HG03196 (cell line): ENCODE data around the gene DDX42.
"Not testable (repeated sequence)": the region's sequence is repeated elsewhere in the genome, so short reads cannot be mapped to it uniquely, and the experiment has no call there.

Source experiments
- ATAC-seq: cut with Tn5 transposase; IDR thresholded peaks from one replicate; pipeline ENCODE4 v1.9.1; 2021; ENCODE audit not compliant: unreplicated experiment

The DDX42 gene

GRCh38 chr17:63780507-63780906, 6.5 kb downstream of the DDX42 start:
- ATAC-seq: no peak

- ATAC-seq: no peak
Observed at GRCh38 chr17:63780928-63781327, 7.0 kb downstream of the DDX42 start.

- no peak for ATAC-seq
Observed at GRCh38 chr17:63783522-63783921, 9.6 kb downstream of the DDX42 start.

GRCh38 chr17:63785556-63785955, 11.6 kb downstream of the DDX42 start:
- no peak for ATAC-seq

- ATAC-seq: no peak
Observed at GRCh38 chr17:63786117-63786516, 12.1 kb downstream of the DDX42 start.

GRCh38 chr17:63786971-63787711, 13.2 kb downstream of the DDX42 start:
- ATAC-seq: no peak

GRCh38 chr17:63790057-63790456, 16.1 kb downstream of the DDX42 start:
- ATAC-seq: no peak

GRCh38 chr17:63792055-63792729, 18.2 kb downstream of the DDX42 start:
- no peak for ATAC-seq

- ATAC-seq: not testable (repeated sequence)
Observed at GRCh38 chr17:63796375-63796774, 22.4 kb downstream of the DDX42 start.

- no peak for ATAC-seq
Observed at GRCh38 chr17:63798572-63799106, 24.7 kb downstream of the DDX42 start.

GRCh38 chr17:63800783-63801182, 26.8 kb downstream of the DDX42 start:
- no peak for ATAC-seq

- no peak for ATAC-seq
Observed at GRCh38 chr17:63804328-63804727, 30.4 kb downstream of the DDX42 start.

- no peak for ATAC-seq
Observed at GRCh38 chr17:63805591-63805990, 31.6 kb downstream of the DDX42 start.

GRCh38 chr17:63809970-63810369, 36.0 kb downstream of the DDX42 start:
- no peak for ATAC-seq

GRCh38 chr17:63816123-63816522, 42.2 kb downstream of the DDX42 start:
- ATAC-seq: no peak

- no peak for ATAC-seq
Observed at GRCh38 chr17:63816669-63817068, 42.7 kb downstream of the DDX42 start.

GRCh38 chr17:63817736-63818385, 43.9 kb downstream of the DDX42 start:
- ATAC-seq: no peak

GRCh38 chr17:63819131-63819530, 45.2 kb downstream of the DDX42 start:
- ATAC-seq: no peak

- no peak for ATAC-seq
Observed at GRCh38 chr17:63819585-63820537, 45.9 kb downstream of the DDX42 start.

GRCh38 chr17:63820963-63821561, 47.1 kb downstream of the DDX42 start:
- ATAC-seq: no peak
